T-helper 17 cell (primary cell): ENCODE measurements around the gene GOLGA5. TPM values are rescaled to one million over a fixed set of nuclear protein-coding genes. Genes with fewer than 3 reads are reported as not detected.

Source experiments
- ATAC-seq: fragments of 150-1000 bp; cut with Tn5 transposase; 2 replicates; pipeline ENCODE4 v1.10.0; 2021; ENCODE audit warnings: mild to moderate bottlenecking, moderate library complexity
- DNase-seq, 3 donors: peaks; one replicate each; pipeline versions ENCODE4 v3.0.0 to v3.0.0-alpha.2; 2020 to 2021
- H3K9me3 ChIP-seq: one replicate; pipeline ENCODE4 v1.7.0; 2013; ENCODE audit warnings: low read length, mild to moderate bottlenecking; ENCODE audit not compliant: control insufficient read depth, poor library complexity, severe bottlenecking
- H3K27ac Mint-ChIP-seq: one replicate; pipeline ENCODE4 v1.8.0; 2022; ENCODE audit warnings: mild to moderate bottlenecking, moderate library complexity, mixed read lengths
- H3K27me3 Mint-ChIP-seq: one replicate; pipeline ENCODE4 v1.8.0; 2022; ENCODE audit warnings: mixed read lengths
- H3K36me3 Mint-ChIP-seq: one replicate; pipeline ENCODE4 v1.8.0; 2022; ENCODE audit warnings: low read depth, mixed read lengths
- H3K4me1 Mint-ChIP-seq: one replicate; pipeline ENCODE4 v1.8.0; 2022; ENCODE audit warnings: mild to moderate bottlenecking, mixed read lengths
- H3K4me3 Mint-ChIP-seq: one replicate; pipeline ENCODE4 v1.8.0; 2022; ENCODE audit warnings: mild to moderate bottlenecking, moderate library complexity, mixed read lengths
- total RNA-seq, 4 donors: library from RNA in 2 of 4; stranded (reverse) in 2 of 4; gene quantifications; one replicate each; pipeline ENCODE4 v1.2.3 and lab custom pipeline; 2022 to 2026

GOLGA5 gene
- total RNA-seq, 2 donors from 2014 or later = 12.0 to 12.4 TPM

- no peaks in the 10 kb centered on the region for H3K27me3 Mint-ChIP-seq
- peaks cover 5% of the 10 kb centered on the region for H3K4me1 Mint-ChIP-seq
- H3K36me3 Mint-ChIP-seq = no peaks in the 10 kb centered on the region
- H3K27ac Mint-ChIP-seq = no peak overlapping the region
- H3K9me3 ChIP-seq = peaks cover 6% of the 10 kb centered on the region
- no peak overlapping the region for H3K4me3 Mint-ChIP-seq
- ATAC-seq (no peak), DNase-seq (no peak)
Observed at GRCh38 chr14:92786427-92786756, 7.7 kb upstream of the GOLGA5 start.

- no peak overlapping the region for H3K4me3 Mint-ChIP-seq
- no peaks in the 10 kb centered on the region for H3K27me3 Mint-ChIP-seq
Observed at GRCh38 chr14:92787554-92787953, 6.6 kb upstream of the GOLGA5 start.

GRCh38 chr14:92789457-92790089, 4.5 kb upstream of the GOLGA5 start:
- H3K27ac Mint-ChIP-seq = no peak overlapping the region
- no peak for ATAC-seq
- no peak overlapping the region for H3K4me3 Mint-ChIP-seq
- no peaks in the 10 kb centered on the region for H3K36me3 Mint-ChIP-seq
- no peak for DNase-seq
- peaks cover 4% of the 10 kb centered on the region for H3K4me1 Mint-ChIP-seq
- peaks cover 6% of the 10 kb centered on the region for H3K9me3 ChIP-seq
- no peaks in the 10 kb centered on the region for H3K27me3 Mint-ChIP-seq

More at GRCh38 chr14:92787554-92787953, 6.6 kb upstream of the GOLGA5 start:
- Mint-ChIP-seq H3K27ac (no peak overlapping the region), H3K4me1 (peaks cover 5% of the 10 kb centered on the region), H3K36me3 (no peaks in the 10 kb centered on the region)
- ATAC-seq = no peak
- peaks cover 6% of the 10 kb centered on the region for H3K9me3 ChIP-seq
- no peak for DNase-seq

- H3K27me3 Mint-ChIP-seq = no peaks in the 10 kb centered on the region
- peaks cover 2% of the 10 kb centered on the region for H3K36me3 Mint-ChIP-seq
- H3K4me1 Mint-ChIP-seq = peaks cover 20% of the 10 kb centered on the region
- ATAC-seq (no peak), DNase-seq (no peak)
- no peak overlapping the region for H3K4me3 Mint-ChIP-seq
- H3K9me3 ChIP-seq = peaks cover 6% of the 10 kb centered on the region
- H3K27ac Mint-ChIP-seq = no peak overlapping the region
Observed at GRCh38 chr14:92792885-92793284, 1.2 kb upstream of the GOLGA5 start.

- peaks cover 23% of the 10 kb centered on the region for H3K4me1 Mint-ChIP-seq
- H3K9me3 ChIP-seq = peaks cover 2% of the 10 kb centered on the region
- ATAC-seq (no peak), DNase-seq (no peak)
- H3K27me3 Mint-ChIP-seq = no peaks in the 10 kb centered on the region
- peak overlapping the region; percentile 96 for H3K4me3 Mint-ChIP-seq
- H3K36me3 Mint-ChIP-seq = peaks cover 2% of the 10 kb centered on the region
- peak overlapping the region; percentile 98 for H3K27ac Mint-ChIP-seq
Observed at GRCh38 chr14:92794547-92794941, 439 bp downstream of the GOLGA5 start.

- peaks cover 28% of the 10 kb centered on the region for H3K4me1 Mint-ChIP-seq
- ATAC-seq = no peak
- H3K27ac Mint-ChIP-seq = peak overlapping the region; percentile 98
Observed at GRCh38 chr14:92794961-92795360, 856 bp downstream of the GOLGA5 start.

GRCh38 chr14:92797935-92798653, 4.0 kb downstream of the GOLGA5 start:
- ATAC-seq = no peak
- peaks cover 2% of the 10 kb centered on the region for H3K36me3 Mint-ChIP-seq
- no peaks in the 10 kb centered on the region for H3K27me3 Mint-ChIP-seq
- no peaks in the 10 kb centered on the region for H3K9me3 ChIP-seq
- no peak overlapping the region for H3K4me3 Mint-ChIP-seq
- no peak for DNase-seq
- H3K27ac Mint-ChIP-seq = peak overlapping the region; percentile 8
- H3K4me1 Mint-ChIP-seq = peaks cover 51% of the 10 kb centered on the region

More at GRCh38 chr14:92794961-92795360, 856 bp downstream of the GOLGA5 start:
- no peaks in the 10 kb centered on the region for H3K9me3 ChIP-seq
- no peak for DNase-seq
- Mint-ChIP-seq H3K4me3 (peak overlapping the region; percentile 96), H3K36me3 (peaks cover 2% of the 10 kb centered on the region), H3K27me3 (no peaks in the 10 kb centered on the region)

GRCh38 chr14:92798811-92799210, 4.7 kb downstream of the GOLGA5 start:
- Mint-ChIP-seq H3K27ac (peak overlapping the region; percentile 8), H3K4me3 (no peak overlapping the region), H3K27me3 (no peaks in the 10 kb centered on the region), H3K36me3 (peaks cover 3% of the 10 kb centered on the region), H3K4me1 (peaks cover 53% of the 10 kb centered on the region)
- no peaks in the 10 kb centered on the region for H3K9me3 ChIP-seq
- DNase-seq = no peak
- ATAC-seq = no peak

GRCh38 chr14:92800012-92800411, 5.9 kb downstream of the GOLGA5 start:
- H3K4me1 Mint-ChIP-seq = peaks cover 56% of the 10 kb centered on the region
- no peaks in the 10 kb centered on the region for H3K27me3 Mint-ChIP-seq
- H3K27ac Mint-ChIP-seq = peak overlapping the region; percentile 37
- ATAC-seq = no peak
- DNase-seq = no peak
- peak overlapping the region; percentile 71 for H3K4me3 Mint-ChIP-seq
- H3K9me3 ChIP-seq = no peaks in the 10 kb centered on the region
- peaks cover 7% of the 10 kb centered on the region for H3K36me3 Mint-ChIP-seq

GRCh38 chr14:92800525-92800924, 6.4 kb downstream of the GOLGA5 start:
- ATAC-seq = no peak
- no peaks in the 10 kb centered on the region for H3K9me3 ChIP-seq
- DNase-seq = no peak
- H3K4me1 Mint-ChIP-seq = peaks cover 53% of the 10 kb centered on the region
- no peaks in the 10 kb centered on the region for H3K27me3 Mint-ChIP-seq
- peaks cover 8% of the 10 kb centered on the region for H3K36me3 Mint-ChIP-seq
- H3K27ac Mint-ChIP-seq = no peak overlapping the region
- H3K4me3 Mint-ChIP-seq = peak overlapping the region; percentile 71

GRCh38 chr14:92801917-92802316, 7.8 kb downstream of the GOLGA5 start:
- H3K36me3 Mint-ChIP-seq = peaks cover 8% of the 10 kb centered on the region
- ATAC-seq (no peak), DNase-seq (no peak)
- H3K4me1 Mint-ChIP-seq = peaks cover 51% of the 10 kb centered on the region
- no peaks in the 10 kb centered on the region for H3K9me3 ChIP-seq
- no peak overlapping the region for H3K4me3 Mint-ChIP-seq
- no peak overlapping the region for H3K27ac Mint-ChIP-seq
- no peaks in the 10 kb centered on the region for H3K27me3 Mint-ChIP-seq

GRCh38 chr14:92802678-92803077, 8.6 kb downstream of the GOLGA5 start:
- no peak overlapping the region for H3K27ac Mint-ChIP-seq
- no peak overlapping the region for H3K4me3 Mint-ChIP-seq
- ATAC-seq (no peak), DNase-seq (no peak)
- H3K36me3 Mint-ChIP-seq = peaks cover 10% of the 10 kb centered on the region
- H3K27me3 Mint-ChIP-seq = no peaks in the 10 kb centered on the region
- H3K9me3 ChIP-seq = no peaks in the 10 kb centered on the region
- peaks cover 51% of the 10 kb centered on the region for H3K4me1 Mint-ChIP-seq

- Mint-ChIP-seq H3K36me3 (peaks cover 6% of the 10 kb centered on the region), H3K4me1 (peaks cover 3% of the 10 kb centered on the region), H3K27ac (no peak overlapping the region), H3K4me3 (no peak overlapping the region), H3K27me3 (no peaks in the 10 kb centered on the region)
- ATAC-seq (no peak), DNase-seq (no peak)
- no peaks in the 10 kb centered on the region for H3K9me3 ChIP-seq
Observed at GRCh38 chr14:92813201-92813600, 19.1 kb downstream of the GOLGA5 start.
